ENCODE results near the gene MMRN2. TPM values are rescaled to one million over a fixed set of nuclear protein-coding genes. Genes with fewer than 3 reads are reported as not detected.

The MMRN2 gene
- total and polyA plus RNA-seq, 2 of the 8 experiments (the other 6 are each of a cell fraction or from before 2014, with no cell fraction given), result 1.2 TPM

DNA sequence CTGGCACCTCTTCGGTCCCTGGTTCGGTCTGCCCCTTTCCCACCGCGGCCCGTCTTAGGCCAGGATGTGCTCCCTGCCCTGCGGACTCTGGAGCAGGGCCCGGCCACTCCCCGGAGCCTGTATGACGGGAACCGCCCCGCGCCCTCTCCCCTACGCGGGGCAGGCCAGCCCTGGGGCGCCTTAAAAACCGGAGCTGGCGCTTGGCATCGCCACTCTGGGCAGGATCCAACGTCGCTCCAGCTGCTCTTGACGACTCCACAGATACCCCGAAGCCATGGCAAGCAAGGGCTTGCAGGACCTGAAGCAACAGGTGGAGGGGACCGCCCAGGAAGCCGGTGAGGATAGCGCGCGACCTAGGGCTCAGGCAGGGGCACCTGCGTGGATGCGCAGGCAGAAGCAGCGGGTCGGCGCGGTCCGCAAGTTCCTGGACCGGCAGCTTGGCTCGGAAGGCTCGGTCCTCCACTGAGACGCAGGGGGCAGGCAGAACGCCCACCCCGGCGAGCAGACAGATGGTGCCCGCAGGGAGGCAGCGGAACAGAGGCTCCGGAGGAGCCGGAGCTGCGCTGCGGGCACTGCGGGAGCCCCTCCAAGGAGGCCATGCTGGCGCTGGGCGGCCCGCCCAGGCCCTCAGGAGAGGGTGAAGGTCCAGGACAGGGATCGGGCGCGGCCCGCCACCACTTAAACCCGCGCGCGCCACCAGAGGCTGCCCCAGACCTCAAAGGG is 11.0 kb upstream of the MMRN2 start, which contains the start of gene ADIRF (continued):
- no peak for TF ChIP-seq CEBPB (IDR thresholded peaks at IDR 0.05; ENCODE audit: low read depth, low read length)
